ENCODE data around the gene TMSB4X.
"Not testable (repeated sequence)": the region's sequence is repeated elsewhere in the genome, so short reads cannot be mapped to it uniquely, and the experiment has no call there.

The TMSB4X gene

GRCh38 chrX:13015536-13016236, 40.8 kb downstream of the TMSB4X start:
- H3K4me1 ChIP-seq (ENCODE audit: insufficient read depth, low read length): no peaks in the 10 kb centered on the region
- no peak overlapping the region for H2AFZ ChIP-seq (ENCODE audit: low read depth, low read length)
- no peak overlapping the region for H3K4me3 ChIP-seq (ENCODE audit: low read length)
- H3K9me3 ChIP-seq (ENCODE audit: low read length): no peaks in the 10 kb centered on the region
- no peaks in the 10 kb centered on the region for H3K27me3 ChIP-seq (ENCODE audit: insufficient read depth, low read length)
- H3K36me3 ChIP-seq (ENCODE audit: insufficient read depth, low read length): no peaks in the 10 kb centered on the region

DNA sequence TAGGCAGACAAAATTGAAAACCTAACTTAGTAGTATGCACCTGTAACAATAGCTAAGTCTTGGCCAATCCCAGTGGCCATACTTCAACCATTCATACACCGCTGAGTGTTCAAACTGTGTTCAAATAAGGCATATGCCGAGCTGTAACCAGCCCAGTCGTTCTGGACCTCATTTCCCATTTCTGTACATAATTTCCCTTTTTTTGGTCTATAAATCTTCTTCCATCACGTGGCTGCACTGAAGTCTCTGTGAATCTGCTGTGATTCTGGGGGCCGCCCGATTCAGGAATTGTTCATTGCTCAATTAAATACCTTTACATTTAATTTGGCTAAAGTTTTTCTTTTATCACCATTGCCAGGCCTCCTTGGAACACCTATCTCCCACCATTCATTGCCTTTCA, 41.8 kb downstream of the TMSB4X start:
- not testable (repeated sequence) for H2AFZ ChIP-seq (ENCODE audit: low read depth, low read length); H3K36me3 ChIP-seq (ENCODE audit: insufficient read depth, low read length); H3K4me3 ChIP-seq (ENCODE audit: low read length); H3K4me1 ChIP-seq (ENCODE audit: insufficient read depth, low read length); H3K27me3 ChIP-seq (ENCODE audit: insufficient read depth, low read length); H3K9me3 ChIP-seq (ENCODE audit: low read length)

DNA sequence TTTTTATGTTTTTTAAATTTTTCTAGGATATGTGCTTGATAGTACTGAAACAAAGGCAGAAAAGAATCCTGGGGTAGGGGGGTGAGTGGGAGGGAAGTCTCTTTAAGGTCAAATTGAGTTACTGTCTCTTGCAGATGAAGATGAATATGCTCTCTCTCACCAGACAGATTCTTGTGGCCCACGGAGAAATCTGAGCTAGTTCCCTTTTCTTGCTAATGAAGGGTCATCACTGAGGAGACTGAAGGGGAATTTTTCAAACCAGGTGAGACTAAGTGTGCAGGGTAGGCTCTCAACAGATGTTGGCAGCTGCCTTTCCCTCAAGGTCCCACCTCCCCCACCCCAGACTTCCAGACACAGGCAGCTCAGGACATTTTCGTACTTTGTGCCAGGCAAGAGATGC, 48.0 kb downstream of the TMSB4X start:
- Histone ChIP-seq H3K9me3 (ENCODE audit: low read length) (no peaks in the 10 kb centered on the region), H3K4me1 (ENCODE audit: insufficient read depth, low read length) (peaks cover 8% of the 10 kb centered on the region), H3K4me3 (ENCODE audit: low read length) (no peak overlapping the region), H3K27me3 (ENCODE audit: insufficient read depth, low read length) (no peaks in the 10 kb centered on the region), H3K36me3 (ENCODE audit: insufficient read depth, low read length) (no peaks in the 10 kb centered on the region), H2AFZ (ENCODE audit: low read depth, low read length) (no peak overlapping the region)

GRCh38 chrX:13023567-13023966, 48.7 kb downstream of the TMSB4X start:
- Histone ChIP-seq H2AFZ (ENCODE audit: low read depth, low read length) (no peak overlapping the region), H3K27me3 (ENCODE audit: insufficient read depth, low read length) (no peaks in the 10 kb centered on the region), H3K4me3 (ENCODE audit: low read length) (no peak overlapping the region), H3K9me3 (ENCODE audit: low read length) (no peaks in the 10 kb centered on the region), H3K36me3 (ENCODE audit: insufficient read depth, low read length) (no peaks in the 10 kb centered on the region), H3K4me1 (ENCODE audit: insufficient read depth, low read length) (peaks cover 9% of the 10 kb centered on the region)

DNA sequence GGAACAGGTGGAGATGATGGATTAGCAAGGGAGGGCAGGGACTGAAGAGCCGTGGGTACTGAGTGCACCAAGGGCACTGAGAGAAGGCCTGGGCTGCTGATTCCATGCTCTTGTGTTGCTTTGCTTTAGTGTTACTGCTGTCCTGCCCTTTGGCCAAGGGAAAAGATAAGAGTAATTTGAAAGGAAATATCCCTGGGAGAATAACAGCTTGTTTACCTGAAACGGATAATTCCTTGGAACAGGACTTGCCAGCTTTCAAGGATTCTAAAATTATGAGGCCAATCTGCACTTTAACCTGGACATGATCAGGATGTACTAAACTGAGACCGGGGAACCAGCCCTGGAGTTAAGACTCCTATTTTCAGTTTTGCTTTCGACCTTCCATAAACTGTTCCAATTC, 49.1 kb downstream of the TMSB4X start:
- Histone ChIP-seq H2AFZ (ENCODE audit: low read depth, low read length) (no peak overlapping the region), H3K36me3 (ENCODE audit: insufficient read depth, low read length) (no peaks in the 10 kb centered on the region), H3K27me3 (ENCODE audit: insufficient read depth, low read length) (no peaks in the 10 kb centered on the region), H3K4me1 (ENCODE audit: insufficient read depth, low read length) (peaks cover 13% of the 10 kb centered on the region), H3K9me3 (ENCODE audit: low read length) (no peaks in the 10 kb centered on the region), H3K4me3 (ENCODE audit: low read length) (no peak overlapping the region)

GRCh38 chrX:13024986-13025385, 50.1 kb downstream of the TMSB4X start:
- Histone ChIP-seq H3K4me1 (ENCODE audit: insufficient read depth, low read length) (peaks cover 22% of the 10 kb centered on the region), H3K9me3 (ENCODE audit: low read length) (no peaks in the 10 kb centered on the region), H3K36me3 (ENCODE audit: insufficient read depth, low read length) (no peaks in the 10 kb centered on the region), H3K27me3 (ENCODE audit: insufficient read depth, low read length) (no peaks in the 10 kb centered on the region), H2AFZ (ENCODE audit: low read depth, low read length) (no peak overlapping the region), H3K4me3 (ENCODE audit: low read length) (no peak overlapping the region)
